Activated naive CD4-positive, alpha-beta T cell treated with anti-CD3 and anti-CD28 coated beads for 36 hours (primary cell): ENCODE data around the gene CRISPLD2. TPM values are rescaled to one million over a fixed set of nuclear protein-coding genes. Genes with fewer than 3 reads are reported as not detected.

Experiments used
- CTCF ChIA-PET: fragments of 350-600 bp; sonication (Branson Sonifier 250); formaldehyde crosslinking; loops from one replicate; lab custom pipeline; 2021; ENCODE audit warnings: antibody characterized with exemption; lab: Charles Lee
- DNase-seq: peaks from one replicate; pipeline ENCODE4 v3.0.0-alpha.2; 2020
- H3K27ac Mint-ChIP-seq: one replicate; pipeline ENCODE4 v1.8.0; 2021; ENCODE audit warnings: mild to moderate bottlenecking, mixed read lengths
- H3K27me3 Mint-ChIP-seq: one replicate; pipeline ENCODE4 v1.8.0; 2021; ENCODE audit warnings: low read depth, mixed read lengths
- H3K36me3 Mint-ChIP-seq: one replicate; pipeline ENCODE4 v1.8.0; 2021; ENCODE audit warnings: low read depth, mixed read lengths
- H3K4me1 Mint-ChIP-seq: one replicate; pipeline ENCODE4 v1.8.0; 2021; ENCODE audit warnings: low read depth, mixed read lengths
- H3K4me3 Mint-ChIP-seq: one replicate; pipeline ENCODE4 v1.8.0; 2021; ENCODE audit warnings: mild to moderate bottlenecking, moderate library complexity, mixed read lengths
- H3K9me3 Mint-ChIP-seq: one replicate; pipeline ENCODE4 v1.8.0; 2021; ENCODE audit warnings: mixed read lengths
- intact Hi-C: fragments of 100-400 bp; cut with micrococcal nuclease; formaldehyde crosslinking; loops from one replicate; pipeline ENCODE4 v1.15.1; 2023
- total RNA-seq, 2 experiments: library from RNA; stranded (reverse); gene quantifications; one replicate each; pipeline ENCODE4 v1.2.3, GENCODE V29; 2021

CRISPLD2 gene
- total RNA-seq, 2 experiments from 2014 or later: 0.14 TPM; not detected in 1

GRCh38 chr16:84818133-84818532 lies 1.7 kb upstream of the CRISPLD2 start:
- no peak for DNase-seq
- no peak overlapping the region for H3K27ac Mint-ChIP-seq
- H3K36me3 Mint-ChIP-seq: no peaks in the 10 kb centered on the region
- no peaks in the 10 kb centered on the region for H3K9me3 Mint-ChIP-seq
- H3K27me3 Mint-ChIP-seq: peaks cover 5% of the 10 kb centered on the region
- intact Hi-C loops: no loop called here
- CTCF ChIA-PET: interaction anchor here (0.6 to 1.2 kb wide), 2 partner anchors 63 to 80 kb away, joined by 3 read pairs; no protein-coding TSS in a partner anchor
- H3K4me3 Mint-ChIP-seq: no peak overlapping the region
- H3K4me1 Mint-ChIP-seq: peaks cover 13% of the 10 kb centered on the region

- DNase-seq: no peak
- no peak overlapping the region for H3K27ac Mint-ChIP-seq
- no peak overlapping the region for H3K4me3 Mint-ChIP-seq
- H3K27me3 Mint-ChIP-seq: peaks cover 5% of the 10 kb centered on the region
- no peaks in the 10 kb centered on the region for H3K36me3 Mint-ChIP-seq
- H3K9me3 Mint-ChIP-seq: no peaks in the 10 kb centered on the region
- intact Hi-C loops: no loop called here
- H3K4me1 Mint-ChIP-seq: peaks cover 13% of the 10 kb centered on the region
- CTCF ChIA-PET: interaction anchor here (0.6 to 2.8 kb wide), 4 partner anchors 24 to 81 kb away, joined by 3 to 11 read pairs (median 3); no protein-coding TSS in a partner anchor
These were observed 669 bp upstream of the CRISPLD2 start for GRCh38 chr16:84818989-84819643.

DNA sequence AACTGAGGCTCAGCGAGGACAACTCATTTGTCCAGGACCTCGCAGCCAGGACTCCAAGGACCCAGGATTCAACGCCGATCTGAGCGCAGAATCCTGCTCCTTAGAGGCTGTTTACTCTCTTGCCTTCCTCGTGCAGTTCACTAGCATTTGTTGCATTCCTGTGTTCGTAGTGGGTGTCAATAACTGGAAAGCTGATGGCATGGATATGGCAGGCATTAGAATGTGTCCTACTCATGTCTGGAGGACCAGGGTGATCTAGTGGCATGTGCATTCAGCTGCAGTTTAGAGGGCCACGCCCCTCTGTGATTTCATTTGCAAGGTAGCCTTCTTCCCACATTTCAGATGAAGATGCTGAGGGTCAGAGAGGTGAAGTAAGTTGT lies 510 bp downstream of the CRISPLD2 start:
- intact Hi-C loops: no loop called here
- no peaks in the 10 kb centered on the region for H3K9me3 Mint-ChIP-seq
- DNase-seq: no peak
- no peaks in the 10 kb centered on the region for H3K36me3 Mint-ChIP-seq
- CTCF ChIA-PET: interaction anchor here (1.1 to 2.8 kb wide), 2 partner anchors 25 to 67 kb away, joined by 3 to 11 read pairs; no protein-coding TSS in a partner anchor
- H3K4me3 Mint-ChIP-seq: peak overlapping the region; percentile 62
- no peak overlapping the region for H3K27ac Mint-ChIP-seq
- H3K27me3 Mint-ChIP-seq: peaks cover 5% of the 10 kb centered on the region
- peaks cover 13% of the 10 kb centered on the region for H3K4me1 Mint-ChIP-seq

DNA sequence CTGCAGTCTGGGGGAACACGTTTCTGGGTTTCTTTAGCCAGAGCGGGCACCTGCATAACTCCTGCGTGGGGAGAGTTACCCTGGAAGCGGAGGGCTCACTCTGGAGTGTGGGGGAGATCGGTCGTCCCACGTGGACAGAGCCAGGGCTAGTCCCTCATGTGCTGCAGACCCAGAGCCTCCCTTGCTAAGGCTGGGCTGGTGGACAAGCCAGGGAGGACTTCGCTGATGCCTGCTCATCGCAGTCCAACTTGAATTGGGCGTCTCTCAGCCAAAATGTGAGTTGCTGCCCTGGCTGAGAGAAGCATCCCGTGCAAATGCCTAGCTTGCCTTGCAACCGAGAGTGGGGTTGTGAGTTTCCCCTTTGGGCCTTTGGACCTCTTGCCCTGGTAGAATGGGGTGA lies 986 bp downstream of the CRISPLD2 start:
- DNase-seq: no peak
- intact Hi-C loops: no loop called here
- H3K36me3 Mint-ChIP-seq: no peaks in the 10 kb centered on the region
- H3K27ac Mint-ChIP-seq: no peak overlapping the region
- peaks cover 13% of the 10 kb centered on the region for H3K4me1 Mint-ChIP-seq
- no peak overlapping the region for H3K4me3 Mint-ChIP-seq
- H3K9me3 Mint-ChIP-seq: no peaks in the 10 kb centered on the region
- H3K27me3 Mint-ChIP-seq: peaks cover 5% of the 10 kb centered on the region
- CTCF ChIA-PET: interaction anchor here (2.8 kb wide), 1 partner anchor 67 kb away, joined by 11 read pairs; no protein-coding TSS in a partner anchor

GRCh38 chr16:84821179-84821578 lies 1.4 kb downstream of the CRISPLD2 start:
- Mint-ChIP-seq H3K4me1 (peaks cover 13% of the 10 kb centered on the region), H3K36me3 (no peaks in the 10 kb centered on the region), H3K27ac (no peak overlapping the region), H3K4me3 (no peak overlapping the region), H3K9me3 (no peaks in the 10 kb centered on the region), H3K27me3 (peaks cover 5% of the 10 kb centered on the region)
- DNase-seq: no peak
- CTCF ChIA-PET: interaction anchor here (2.8 kb wide), 1 partner anchor 68 kb away, joined by 11 read pairs; no protein-coding TSS in a partner anchor
- intact Hi-C loops: no loop called here

DNA sequence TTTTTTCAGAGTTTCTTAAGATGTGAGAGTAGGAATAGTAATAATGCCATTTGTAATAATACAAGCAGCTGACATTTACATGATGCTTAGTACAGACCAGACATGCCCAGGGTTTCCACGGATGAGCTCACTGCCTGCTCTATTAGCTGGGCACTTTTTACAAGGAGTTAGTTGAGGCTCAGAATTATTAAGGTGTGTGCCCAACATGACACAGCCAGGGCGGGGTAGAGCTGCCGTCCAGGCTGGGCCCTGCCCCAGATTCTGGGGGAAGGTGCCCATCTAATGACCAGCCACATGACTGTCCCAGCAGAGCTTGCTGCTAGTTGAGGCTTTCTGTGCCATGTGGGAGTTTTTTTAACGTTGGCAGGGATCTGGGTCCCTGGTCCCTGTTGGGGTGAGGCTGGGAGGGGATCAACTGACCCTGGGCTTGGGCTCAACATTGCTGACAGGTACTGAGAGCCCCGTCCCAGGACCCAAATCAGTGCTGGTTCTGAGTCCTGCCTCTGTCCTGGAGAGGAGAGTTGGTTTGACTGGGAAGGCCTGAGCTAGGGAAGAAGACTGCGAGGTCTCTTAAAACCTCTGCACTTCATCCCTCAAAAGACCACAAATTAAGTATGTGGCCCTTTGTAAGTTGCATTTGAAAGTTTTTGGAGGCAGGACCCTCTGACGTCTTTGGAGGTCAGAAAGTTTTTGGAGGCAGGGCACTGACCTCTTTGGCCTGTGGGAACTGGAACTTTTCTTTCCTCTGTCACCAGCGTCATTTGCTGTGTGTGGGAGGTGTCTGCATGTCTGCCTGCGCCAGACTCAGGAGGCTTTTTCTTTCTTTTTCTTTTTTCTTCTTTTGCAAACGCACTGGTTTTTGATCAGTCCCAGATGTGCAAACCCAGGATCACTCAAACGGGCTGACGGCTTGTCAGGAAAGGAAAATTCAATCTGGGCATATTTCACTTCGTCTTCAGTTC lies 2.2 kb downstream of the CRISPLD2 start:
- Mint-ChIP-seq H3K9me3 (no peaks in the 10 kb centered on the region), H3K27me3 (peaks cover 5% of the 10 kb centered on the region), H3K4me3 (no peak overlapping the region), H3K4me1 (peaks cover 13% of the 10 kb centered on the region), H3K36me3 (no peaks in the 10 kb centered on the region), H3K27ac (no peak overlapping the region)
- intact Hi-C loops: no loop called here
- DNase-seq: no peak
- CTCF ChIA-PET: no interaction called here

GRCh38 chr16:84822990-84823389 lies 3.2 kb downstream of the CRISPLD2 start:
- DNase-seq: no peak
- CTCF ChIA-PET: no interaction called here
- Mint-ChIP-seq H3K9me3 (no peaks in the 10 kb centered on the region), H3K4me3 (no peak overlapping the region), H3K36me3 (no peaks in the 10 kb centered on the region), H3K27me3 (peaks cover 5% of the 10 kb centered on the region), H3K4me1 (peaks cover 13% of the 10 kb centered on the region), H3K27ac (no peak overlapping the region)
- intact Hi-C loops: no loop called here

DNA sequence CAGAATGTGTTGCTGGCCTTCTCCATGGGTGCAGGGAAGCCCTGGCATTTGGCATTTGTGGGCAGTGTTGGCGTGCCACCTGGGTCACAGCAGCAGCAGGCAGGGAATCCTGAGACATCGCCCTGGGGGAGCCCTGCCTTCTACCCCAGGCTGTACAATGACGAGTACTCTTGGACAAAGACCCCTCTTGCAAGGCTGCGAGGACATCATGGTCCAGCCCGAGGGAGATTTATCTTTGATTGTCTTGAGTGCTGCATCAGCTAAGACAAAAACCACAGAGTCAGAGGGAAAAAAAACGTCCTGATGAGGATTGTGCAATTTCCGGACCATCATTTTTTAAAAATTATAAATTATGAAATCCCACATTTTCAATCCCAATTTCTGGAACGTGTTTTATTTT lies 3.7 kb downstream of the CRISPLD2 start:
- Mint-ChIP-seq H3K36me3 (no peaks in the 10 kb centered on the region), H3K27me3 (peaks cover 5% of the 10 kb centered on the region), H3K4me1 (peaks cover 13% of the 10 kb centered on the region), H3K27ac (no peak overlapping the region), H3K9me3 (no peaks in the 10 kb centered on the region), H3K4me3 (no peak overlapping the region)
- intact Hi-C loops: no loop called here
- CTCF ChIA-PET: interaction anchor here (1.1 kb wide), 1 partner anchor 70 kb away, joined by 4 read pairs; no protein-coding TSS in a partner anchor
- no peak for DNase-seq

DNA sequence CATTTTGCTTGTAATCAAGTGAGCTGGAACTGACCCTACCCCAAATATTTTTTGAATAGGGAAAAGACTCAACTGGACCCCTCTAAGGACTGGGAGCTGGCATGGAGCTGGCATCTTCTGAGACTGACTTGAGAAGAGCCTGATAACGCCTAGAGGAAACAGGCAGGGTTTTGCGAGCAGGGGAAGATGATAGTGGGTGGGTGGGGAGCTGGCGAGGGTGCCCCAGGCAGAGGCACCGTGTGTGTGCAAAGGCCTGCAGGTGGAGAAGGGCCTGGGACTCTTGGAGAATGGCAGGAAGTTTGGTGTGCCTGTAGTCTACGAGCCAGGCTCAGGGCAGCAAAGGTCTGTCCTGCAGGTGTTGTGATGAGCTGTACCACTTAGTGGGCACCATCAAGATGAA lies 4.1 kb downstream of the CRISPLD2 start:
- CTCF ChIA-PET: interaction anchor here (1.1 kb wide), 1 partner anchor 71 kb away, joined by 4 read pairs; no protein-coding TSS in a partner anchor
- Mint-ChIP-seq H3K9me3 (no peaks in the 10 kb centered on the region), H3K4me1 (peaks cover 13% of the 10 kb centered on the region), H3K36me3 (no peaks in the 10 kb centered on the region), H3K27me3 (peaks cover 5% of the 10 kb centered on the region), H3K4me3 (no peak overlapping the region), H3K27ac (no peak overlapping the region)
- DNase-seq: no peak
- intact Hi-C loops: no loop called here

DNA sequence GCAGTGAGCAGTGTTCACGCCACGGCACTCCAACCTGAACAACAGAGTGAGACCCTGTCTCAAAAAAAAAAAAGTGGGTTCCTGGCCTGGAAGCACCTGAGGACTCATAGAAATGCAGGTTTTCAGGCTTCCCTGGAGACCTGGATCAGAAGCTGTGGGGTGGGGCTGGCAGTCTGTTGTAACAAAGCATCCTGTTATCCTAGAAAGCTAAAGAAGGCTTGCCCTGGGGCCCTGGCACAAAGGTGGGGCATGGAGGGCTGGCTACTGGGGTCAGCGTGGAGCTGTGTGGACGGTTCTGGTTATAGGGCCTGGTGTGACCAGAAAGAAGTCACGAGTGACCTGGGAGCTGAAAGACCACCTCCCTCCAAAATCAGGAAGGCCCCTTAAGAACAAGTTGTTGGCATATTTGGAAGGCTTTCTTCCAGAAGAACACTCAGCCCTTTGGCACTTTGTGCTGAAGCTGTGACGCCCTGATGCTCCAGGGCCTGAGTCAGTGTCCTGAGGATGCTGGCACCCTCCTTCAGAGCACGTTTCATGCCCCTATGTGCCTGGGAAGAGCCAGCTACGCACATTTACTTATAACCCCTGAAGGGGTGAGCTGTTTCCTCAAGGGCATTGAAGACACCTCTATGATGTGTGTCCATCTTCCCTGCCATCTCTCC lies 6.2 kb downstream of the CRISPLD2 start:
- Mint-ChIP-seq H3K4me1 (peaks cover 4% of the 10 kb centered on the region), H3K9me3 (no peaks in the 10 kb centered on the region), H3K27me3 (peaks cover 1% of the 10 kb centered on the region), H3K27ac (no peak overlapping the region), H3K36me3 (no peaks in the 10 kb centered on the region), H3K4me3 (no peak overlapping the region)
- no peak for DNase-seq
- intact Hi-C loops: no loop called here
- CTCF ChIA-PET: interaction anchor here (0.6 kb wide), 1 partner anchor 87 kb away, joined by 3 read pairs; no protein-coding TSS in a partner anchor

- Mint-ChIP-seq H3K27me3 (no peaks in the 10 kb centered on the region), H3K36me3 (no peaks in the 10 kb centered on the region), H3K4me3 (no peak overlapping the region), H3K9me3 (no peaks in the 10 kb centered on the region), H3K4me1 (no peaks in the 10 kb centered on the region), H3K27ac (no peak overlapping the region)
- CTCF ChIA-PET: no interaction called here
- no peak for DNase-seq
- intact Hi-C loops: no loop called here
These were observed 6.8 kb downstream of the CRISPLD2 start for GRCh38 chr16:84826558-84826941.

DNA sequence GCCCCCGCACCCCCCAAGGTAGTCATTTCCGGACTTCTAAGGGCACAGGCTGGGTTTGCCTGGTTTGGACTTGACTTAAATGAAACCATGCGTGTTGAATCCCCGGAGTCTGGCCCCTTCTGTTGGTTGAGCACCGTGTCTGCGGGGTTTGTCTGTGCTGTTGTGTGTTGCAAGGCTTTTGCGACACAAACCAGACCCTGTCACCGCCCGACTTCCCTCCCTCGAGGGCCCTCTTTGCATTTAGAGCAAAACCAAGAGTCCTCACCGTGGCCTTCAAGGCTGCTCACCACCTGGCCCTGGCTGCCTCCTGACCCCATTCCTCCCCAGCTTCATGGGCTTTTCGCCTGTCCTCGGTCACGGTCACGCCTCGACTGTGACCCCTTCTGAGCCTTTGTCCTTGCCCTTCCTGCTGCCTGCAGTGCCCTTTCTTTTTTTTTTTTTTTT lies 7.4 kb downstream of the CRISPLD2 start:
- no peaks in the 10 kb centered on the region for H3K36me3 Mint-ChIP-seq
- intact Hi-C loops: no loop called here
- no peak for DNase-seq
- H3K27me3 Mint-ChIP-seq: no peaks in the 10 kb centered on the region
- no peaks in the 10 kb centered on the region for H3K4me1 Mint-ChIP-seq
- H3K9me3 Mint-ChIP-seq: no peaks in the 10 kb centered on the region
- H3K4me3 Mint-ChIP-seq: no peak overlapping the region
- no peak overlapping the region for H3K27ac Mint-ChIP-seq
- CTCF ChIA-PET: no interaction called here
